Osteoblast (primary cell): Measurements from ENCODE around the gene TAF10. TPM values are rescaled to one million over a fixed set of nuclear protein-coding genes. Genes with fewer than 3 reads are reported as not detected.
A peak's percentile ranks its signal among the peaks of the same experiment; 100 is the strongest.

Source experiments
- DNase-seq: peaks from one replicate; pipeline ENCODE4 v3.0.0; 2011; ENCODE audit warnings: low spot score, mixed read lengths; ENCODE audit not compliant: insufficient read length; ENCODE audit errors: missing footprints
- H2AFZ ChIP-seq: 2 replicates; pipeline ENCODE4 v1.6.0; 2011; ENCODE audit warnings: mild to moderate bottlenecking, low read length
- H3K27ac ChIP-seq: 2 replicates; pipeline ENCODE4 v1.5.1; 2011; ENCODE audit warnings: mild to moderate bottlenecking, low read depth, low read length, moderate library complexity
- H3K27me3 ChIP-seq: 2 replicates; pipeline ENCODE4 v1.6.0; 2012; ENCODE audit warnings: mild to moderate bottlenecking, control low read depth, inconsistent platforms, low read length, moderate library complexity; ENCODE audit not compliant: insufficient read depth
- H3K36me3 ChIP-seq: 2 replicates; pipeline ENCODE4 v1.5.1; 2011; ENCODE audit warnings: mild to moderate bottlenecking, low read length, control low read depth, moderate library complexity; ENCODE audit not compliant: insufficient read depth
- H3K4me1 ChIP-seq: 2 replicates; pipeline ENCODE4 v1.5.1; 2011; ENCODE audit warnings: mild to moderate bottlenecking, low read length, control low read depth, moderate library complexity; ENCODE audit not compliant: insufficient read depth
- H3K4me2 ChIP-seq: 2 replicates; pipeline ENCODE4 v1.6.0; 2011; ENCODE audit warnings: mild to moderate bottlenecking, low read length; ENCODE audit not compliant: insufficient read depth
- H3K4me3 ChIP-seq: fragments of 200-600 bp; sonication (generic); 3 replicates; pipeline ENCODE4 v1.5.1; 2012; ENCODE audit warnings: mild to moderate bottlenecking, low read length, inconsistent platforms; ENCODE audit not compliant: insufficient read depth
- H3K79me2 ChIP-seq: 2 replicates; pipeline ENCODE4 v1.6.0; 2012; ENCODE audit warnings: mild to moderate bottlenecking, low read length, control low read depth, inconsistent platforms; ENCODE audit not compliant: insufficient read depth
- H3K9me3 ChIP-seq: 2 replicates; pipeline ENCODE4 v1.5.1; 2011; ENCODE audit warnings: low read depth, low read length, control low read depth
- H4K20me1 ChIP-seq: 2 replicates; pipeline ENCODE4 v1.6.0; 2012; ENCODE audit warnings: mild to moderate bottlenecking, low read length, control low read depth; ENCODE audit not compliant: insufficient read depth
- CTCF ChIP-seq: IDR thresholded peaks from 2 replicates; pipeline ENCODE4 v1.5.1; 2011; ENCODE audit warnings: mild to moderate bottlenecking, low read depth, low read length, moderate library complexity; ENCODE audit errors: extremely low read depth
- total RNA-seq: library from RNA; depleted of rRNA; stranded (reverse); fragments of >200 nt; gene quantifications from 2 replicates; pipeline ENCODE4 v1.2.3, GENCODE V29; 2012

The TAF10 gene
- total RNA-seq, 1 donor = 23.5 TPM

- H2AFZ ChIP-seq = no peak overlapping the region
- H3K79me2 ChIP-seq = peaks cover 23% of the 10 kb centered on the region
- TF ChIP-seq CTCF = no peak
- peak overlapping the region; percentile 79 for H3K4me3 ChIP-seq
- peaks cover 26% of the 10 kb centered on the region for H3K36me3 ChIP-seq
- peak overlapping the region; percentile 95 for H3K4me2 ChIP-seq
- peak; percentile 59 for DNase-seq
- peak overlapping the region; percentile 27 for H3K27ac ChIP-seq
- H4K20me1 ChIP-seq = no peaks in the 10 kb centered on the region
- no peaks in the 10 kb centered on the region for H3K9me3 ChIP-seq
- no peaks in the 10 kb centered on the region for H3K27me3 ChIP-seq
- peaks cover 34% of the 10 kb centered on the region for H3K4me1 ChIP-seq
Observed at GRCh38 chr11:6617315-6617781, 5.3 kb upstream of the TAF10 start.

GRCh38 chr11:6616596-6617250 lies 4.7 kb upstream of the TAF10 start:
- H4K20me1 ChIP-seq = no peaks in the 10 kb centered on the region
- peak overlapping the region; percentile 19 for H3K27ac ChIP-seq
- peaks cover 35% of the 10 kb centered on the region for H3K4me1 ChIP-seq
- no peaks in the 10 kb centered on the region for H3K9me3 ChIP-seq
- no peak for TF ChIP-seq CTCF
- no peak overlapping the region for H3K4me2 ChIP-seq
- peaks cover 24% of the 10 kb centered on the region for H3K79me2 ChIP-seq
- no peak for DNase-seq
- no peaks in the 10 kb centered on the region for H3K27me3 ChIP-seq
- no peak overlapping the region for H2AFZ ChIP-seq
- no peak overlapping the region for H3K4me3 ChIP-seq
- H3K36me3 ChIP-seq = peaks cover 26% of the 10 kb centered on the region

- Histone ChIP-seq H3K27me3 (no peaks in the 10 kb centered on the region), H3K79me2 (peaks cover 31% of the 10 kb centered on the region), H2AFZ (no peak overlapping the region), H3K9me3 (no peaks in the 10 kb centered on the region), H3K4me3 (no peak overlapping the region), H3K4me2 (no peak overlapping the region), H3K4me1 (peaks cover 38% of the 10 kb centered on the region), H4K20me1 (peaks cover 3% of the 10 kb centered on the region), H3K27ac (peak overlapping the region; percentile 19), H3K36me3 (peaks cover 30% of the 10 kb centered on the region)
- peak; percentile 87 for DNase-seq
- TF ChIP-seq CTCF = no peak
Observed at GRCh38 chr11:6615882-6616585, 4.0 kb upstream of the TAF10 start.

GRCh38 chr11:6615046-6615445 lies 3.0 kb upstream of the TAF10 start:
- peaks cover 12% of the 10 kb centered on the region for H4K20me1 ChIP-seq
- no peak overlapping the region for H3K27ac ChIP-seq
- H3K4me3 ChIP-seq = no peak overlapping the region
- H3K9me3 ChIP-seq = no peaks in the 10 kb centered on the region
- H3K79me2 ChIP-seq = peaks cover 41% of the 10 kb centered on the region
- TF ChIP-seq CTCF = no peak
- peaks cover 42% of the 10 kb centered on the region for H3K4me1 ChIP-seq
- no peak overlapping the region for H3K4me2 ChIP-seq
- H3K27me3 ChIP-seq = no peaks in the 10 kb centered on the region
- no peak overlapping the region for H2AFZ ChIP-seq
- H3K36me3 ChIP-seq = peaks cover 40% of the 10 kb centered on the region
- DNase-seq = no peak
